ENCODE data around the gene HDGF.

HDGF gene

DNA sequence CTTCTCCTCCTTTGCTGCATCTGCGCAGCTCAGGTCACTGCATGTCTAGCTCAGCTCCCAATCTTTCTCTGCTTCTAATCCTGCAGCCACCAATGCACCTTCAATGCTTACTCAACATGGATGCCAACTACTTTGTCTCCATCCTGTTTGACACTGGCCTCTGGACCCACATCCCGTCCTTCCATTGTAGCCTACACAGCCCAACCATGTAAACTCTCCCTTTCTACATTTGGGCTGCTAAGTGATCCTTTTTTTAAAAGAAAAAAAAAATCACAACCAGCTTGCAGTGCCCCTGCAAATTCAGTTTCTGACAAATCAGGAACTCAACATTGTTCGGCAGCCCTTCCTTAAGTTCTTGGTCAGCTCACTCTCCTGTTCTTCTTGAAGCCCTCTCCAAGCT is 36.6 kb downstream of the HDGF start:
- DNase-seq = no peak

DNA sequence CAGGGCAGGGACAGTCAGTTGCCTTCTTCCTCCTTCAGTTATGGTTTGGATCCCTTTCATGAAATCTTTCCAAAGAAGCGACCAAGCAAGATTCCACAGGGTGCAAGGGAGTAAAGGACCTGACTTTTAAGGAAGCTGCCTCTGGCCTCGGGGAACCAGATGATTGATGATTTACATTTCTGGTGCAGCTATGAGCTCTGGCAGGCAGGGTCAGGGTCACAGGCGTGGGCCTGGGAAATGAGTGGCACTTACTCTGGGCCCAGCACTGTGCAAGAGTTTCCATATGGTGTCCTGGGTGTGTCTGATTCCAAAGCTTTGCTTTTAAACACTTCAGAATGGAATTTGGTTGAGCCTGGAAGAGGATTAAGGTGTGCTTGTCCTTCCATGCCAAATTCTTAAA is 38.8 kb downstream of the HDGF start:
- no peak for DNase-seq

DNA sequence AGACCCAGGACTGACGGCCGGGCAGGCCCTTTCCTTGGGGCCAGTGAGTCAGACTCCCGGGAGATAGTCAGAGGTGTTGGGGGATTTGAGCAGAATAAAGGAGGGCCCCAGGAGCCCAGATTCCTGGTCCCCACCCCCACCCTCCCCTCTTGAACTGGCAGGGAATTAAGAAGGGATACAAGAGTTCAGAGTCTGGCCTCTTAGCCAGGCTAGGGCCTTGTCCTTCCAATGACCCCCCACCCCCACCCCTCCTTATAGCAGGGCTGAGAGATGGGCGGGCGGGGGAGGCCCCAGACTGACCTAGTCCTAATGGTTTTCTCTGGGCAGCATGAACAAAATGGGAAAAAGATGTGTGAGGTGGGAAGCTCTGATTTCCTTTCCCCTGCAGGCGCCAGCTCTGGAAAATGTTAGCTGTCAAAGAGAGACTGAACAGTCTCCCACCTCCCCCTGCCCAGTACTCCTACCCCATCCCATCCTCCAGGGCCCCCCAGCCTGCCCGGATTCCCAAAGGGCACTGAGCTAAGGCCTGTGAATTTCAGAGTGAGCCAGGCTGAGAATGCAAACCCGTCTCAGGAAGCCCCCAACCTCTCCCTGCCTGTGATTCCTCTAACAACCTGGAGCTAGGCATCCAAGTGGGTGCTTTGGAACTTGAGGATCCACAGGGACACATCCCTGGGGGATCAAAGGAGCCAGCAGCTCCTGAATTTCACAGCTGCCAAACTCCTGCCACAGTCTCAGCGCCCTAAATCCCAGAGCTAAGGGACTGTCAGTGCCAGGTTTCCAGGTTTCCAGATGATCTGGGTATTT is 40.3 kb downstream of the HDGF start:
- DNase-seq = no peak

DNA sequence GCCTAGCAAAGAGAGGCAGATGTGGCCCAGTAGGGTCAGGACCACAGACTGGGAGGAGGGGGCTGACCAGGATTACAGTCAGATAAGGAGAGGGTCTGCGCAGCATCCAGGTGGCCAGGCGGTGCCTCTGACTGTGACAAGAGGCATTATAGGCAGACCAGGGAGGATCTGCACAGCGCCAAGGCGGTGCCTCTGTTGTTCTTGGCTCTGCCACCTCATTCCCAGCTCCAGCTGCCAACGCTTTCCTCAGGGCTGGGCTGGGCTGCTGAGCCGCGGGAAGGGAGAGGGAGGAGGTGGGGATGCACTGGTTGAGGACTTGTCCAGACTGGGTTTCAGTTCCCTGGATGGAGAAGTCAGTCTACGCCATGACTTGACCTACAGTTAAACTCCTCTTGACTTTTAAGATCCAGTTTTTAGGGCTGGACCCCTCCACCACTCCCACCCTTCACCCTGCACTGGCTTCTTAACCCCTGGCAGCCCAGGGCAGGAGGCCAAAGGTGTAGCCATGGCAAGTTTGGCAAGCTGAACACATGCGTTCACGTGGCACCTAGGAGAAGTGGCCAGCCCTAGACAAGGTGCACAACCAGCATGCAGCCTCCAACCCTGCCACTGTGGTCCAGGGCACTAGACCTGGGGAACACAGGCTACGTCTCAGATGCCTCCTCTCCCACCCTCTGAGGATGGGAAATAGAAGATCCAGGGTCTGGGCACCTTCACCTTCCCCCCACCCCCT is 41.6 kb downstream of the HDGF start:
- no peak for DNase-seq

DNA sequence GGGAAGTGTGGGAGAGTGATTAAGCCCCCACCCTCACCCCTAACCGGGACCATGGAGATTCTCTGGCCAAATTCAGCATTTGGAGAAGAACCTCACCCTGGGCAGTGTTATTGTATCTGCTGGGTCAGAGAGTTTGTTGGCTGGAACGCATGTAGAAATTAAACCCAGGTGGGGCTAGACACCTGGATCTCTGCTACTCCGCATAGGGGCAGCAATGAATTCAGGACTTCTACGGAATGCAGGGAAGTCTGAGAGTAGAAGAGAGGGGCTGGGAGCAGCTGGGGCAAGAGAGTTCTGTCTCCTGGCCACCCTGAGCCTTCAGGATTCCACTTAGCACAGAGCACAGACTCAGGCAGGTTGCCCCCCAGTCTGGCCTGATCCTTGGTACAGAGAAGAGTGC is 42.4 kb downstream of the HDGF start:
- no peak for DNase-seq

DNA sequence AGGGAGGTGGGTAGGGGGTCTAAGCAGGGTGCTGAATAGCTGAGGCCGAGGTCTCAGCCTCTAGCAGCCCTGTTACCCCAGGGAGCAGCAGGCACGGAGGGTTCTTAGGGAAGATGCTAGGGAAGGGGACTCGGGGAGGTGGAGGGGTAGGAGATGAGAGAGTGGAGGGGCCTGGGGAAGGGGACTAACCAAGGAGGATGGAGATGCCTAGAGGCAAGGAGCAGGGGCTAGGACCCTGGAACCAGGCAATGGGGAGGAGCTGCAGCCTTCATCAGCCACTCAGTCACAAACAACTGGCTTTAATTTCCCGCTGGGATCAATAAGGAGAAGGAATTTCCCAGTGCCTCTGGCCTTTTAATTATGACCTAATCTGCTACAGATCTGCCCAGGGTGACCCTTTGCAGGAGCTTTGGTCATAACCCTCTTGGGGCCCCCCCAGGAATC is 43.2 kb downstream of the HDGF start:
- no peak for DNase-seq

DNA sequence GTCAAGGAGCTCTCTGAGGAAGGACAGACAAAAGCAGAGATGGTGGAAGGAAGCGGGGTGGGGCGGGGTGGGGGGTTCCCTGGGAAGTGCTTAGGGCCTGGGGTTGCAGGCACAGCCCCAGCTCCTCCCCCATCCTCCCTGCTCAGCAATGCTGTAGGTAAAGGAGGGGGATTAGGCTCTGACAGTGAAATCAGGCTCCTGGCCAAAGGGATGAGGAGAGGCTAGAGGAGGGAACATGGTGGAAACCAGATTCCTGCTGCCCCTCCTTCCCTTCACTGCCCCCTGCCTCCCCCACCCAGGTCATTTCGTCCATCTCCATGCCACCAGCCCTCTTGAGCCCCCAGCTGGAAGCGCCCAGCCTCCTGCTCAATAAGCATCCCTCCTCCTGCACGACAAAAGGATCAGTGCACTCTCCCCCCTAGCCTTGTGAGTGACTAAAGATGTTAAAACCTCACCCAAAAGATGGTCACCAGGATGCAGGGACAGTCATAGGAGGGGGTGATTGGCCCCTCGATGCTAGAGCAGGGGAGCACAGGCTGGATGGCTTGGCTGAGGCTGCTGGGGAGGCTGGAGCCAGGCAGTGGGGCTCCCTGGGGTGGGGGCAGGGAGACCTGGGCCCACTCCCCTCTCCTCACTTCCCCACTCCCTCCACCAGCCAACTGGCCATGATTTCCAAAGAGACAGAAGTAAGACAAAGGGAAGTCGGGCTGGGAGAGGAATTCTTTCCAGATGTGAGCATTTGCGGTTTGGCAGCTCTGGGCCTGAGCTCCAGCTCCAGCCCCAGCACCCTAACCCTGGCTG is 43.9 kb downstream of the HDGF start:
- no peak for DNase-seq

DNA sequence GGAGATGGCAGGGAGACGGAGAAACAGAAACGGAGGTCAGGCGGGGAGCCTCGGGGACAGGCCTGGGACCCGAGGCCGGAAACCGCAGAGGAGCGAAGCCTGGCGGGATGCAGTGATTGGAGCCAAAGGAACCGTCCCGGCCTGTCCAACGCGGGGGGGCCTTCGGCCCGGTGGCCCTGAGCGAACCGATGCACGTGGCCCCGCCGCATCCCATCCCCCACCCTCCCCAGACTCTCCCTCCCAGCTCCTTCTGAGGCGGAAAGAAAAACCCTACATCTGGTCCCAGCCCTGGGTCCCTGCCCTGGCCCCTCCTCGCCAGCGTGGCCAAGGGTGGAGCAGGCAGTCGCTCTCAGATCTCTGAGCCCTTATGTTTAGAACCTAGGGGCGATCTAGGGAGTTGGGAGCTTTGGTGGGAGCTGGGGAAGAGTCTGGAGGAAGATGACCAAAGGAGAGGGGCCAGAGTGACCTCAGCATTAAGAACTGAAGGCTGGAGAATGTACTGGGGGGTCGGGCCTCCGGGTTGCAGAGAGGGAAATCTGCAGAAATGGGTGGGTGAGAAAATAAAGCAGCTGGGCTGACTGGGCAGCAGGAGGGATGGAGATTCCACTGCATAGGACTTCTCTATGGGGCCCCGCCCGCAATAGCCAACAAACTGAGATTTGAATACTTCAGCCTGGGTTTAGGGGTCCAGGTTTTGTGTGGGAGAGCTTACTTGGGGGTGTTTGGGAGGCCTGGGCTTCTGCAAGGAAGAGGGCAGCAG is 44.6 kb downstream of the HDGF start:
- DNase-seq = no peak

DNA sequence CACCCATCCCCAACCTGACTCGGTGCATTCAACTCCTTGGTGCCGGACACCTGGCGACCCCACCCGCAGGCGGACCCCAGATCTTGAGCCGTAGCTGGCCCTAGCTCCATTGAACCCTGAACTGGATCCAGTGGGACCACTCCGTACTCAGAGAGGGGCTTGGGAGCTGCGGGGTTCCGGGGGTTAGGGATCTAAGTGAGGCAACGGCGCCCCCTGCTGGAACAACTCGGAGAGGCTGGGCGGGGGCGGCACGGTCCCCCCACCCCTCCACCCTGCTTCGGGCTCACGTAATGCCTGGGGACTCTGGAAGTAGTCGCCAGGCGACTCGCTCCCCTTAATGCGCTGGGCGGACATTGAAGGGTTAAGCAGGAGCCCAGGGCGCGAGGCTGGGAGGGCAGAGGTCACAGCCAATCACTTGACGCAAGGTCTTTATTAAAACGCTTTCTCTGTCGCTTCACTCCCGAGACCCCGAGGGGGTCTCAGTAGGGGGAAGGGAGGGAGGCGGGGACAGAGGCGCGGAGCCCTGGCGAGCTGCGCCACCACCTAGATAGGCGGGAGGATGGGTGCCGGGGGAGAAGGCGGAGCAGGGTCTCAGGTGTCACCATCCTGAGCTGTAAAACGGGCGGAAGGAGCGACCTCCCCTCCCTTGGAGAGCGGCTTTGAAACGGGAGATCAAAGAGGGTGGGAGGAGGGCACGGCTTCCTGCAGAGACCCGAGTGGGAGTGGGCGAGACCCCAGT is 45.4 kb downstream of the HDGF start:
- peak; percentile 91 for DNase-seq

DNA sequence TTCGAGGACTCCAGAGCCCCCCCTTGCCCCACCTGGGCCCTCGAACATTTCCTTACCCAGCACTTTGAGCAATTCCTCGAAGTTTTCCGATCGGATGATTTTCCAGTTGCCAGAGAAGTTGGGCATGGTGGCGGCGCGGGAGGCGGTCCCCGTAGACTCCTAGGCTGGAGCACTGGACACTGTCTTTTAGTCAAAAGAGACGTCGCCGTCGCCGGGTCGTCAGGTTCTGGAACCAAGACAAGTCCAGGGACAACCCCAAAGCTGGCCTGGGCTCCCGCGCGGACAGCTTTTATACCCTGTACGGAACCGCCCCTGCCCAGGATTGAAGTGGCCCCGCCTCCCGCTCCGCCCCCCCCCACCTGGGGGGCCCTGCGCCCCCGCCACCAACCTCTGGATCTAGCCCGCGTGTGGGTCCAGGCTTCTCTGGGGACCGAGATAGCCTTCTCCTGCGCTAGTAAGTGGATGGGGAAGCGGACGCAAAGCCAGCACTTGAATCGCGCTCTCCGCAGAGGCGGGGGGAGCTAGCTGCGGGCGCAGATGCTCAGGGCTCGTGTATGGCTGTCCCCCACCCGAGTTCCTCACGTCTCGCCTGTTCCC is 46.1 kb downstream of the HDGF start, which contains the start of gene CRABP2:
CRABP2 (minus strand) TSS at position 263 of the 597 bp plus-strand sequence; CDS start at position 126, 137 bp downstream.
- peak; percentile 81 for DNase-seq

DNA sequence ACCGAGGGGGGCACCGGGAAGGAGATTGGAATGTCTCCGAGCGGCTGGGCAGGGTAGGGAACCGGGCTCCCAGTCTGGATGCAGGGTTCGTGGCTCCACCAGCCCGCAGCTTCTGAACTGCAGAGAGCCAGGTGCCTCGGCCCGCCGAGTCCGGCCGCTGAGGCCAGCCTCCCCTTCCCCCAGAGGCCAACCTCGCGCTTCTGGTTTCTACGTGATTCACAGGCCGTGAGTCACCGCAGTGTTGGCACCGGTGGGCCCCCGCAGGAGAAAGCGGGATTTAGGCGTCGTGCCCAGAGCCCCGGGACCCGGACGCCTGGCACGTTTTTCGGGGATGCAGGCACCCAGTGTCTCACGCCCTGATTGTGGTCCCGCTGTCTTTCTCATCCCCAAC is 46.5 kb downstream of the HDGF start:
- DNase-seq = no peak

DNA sequence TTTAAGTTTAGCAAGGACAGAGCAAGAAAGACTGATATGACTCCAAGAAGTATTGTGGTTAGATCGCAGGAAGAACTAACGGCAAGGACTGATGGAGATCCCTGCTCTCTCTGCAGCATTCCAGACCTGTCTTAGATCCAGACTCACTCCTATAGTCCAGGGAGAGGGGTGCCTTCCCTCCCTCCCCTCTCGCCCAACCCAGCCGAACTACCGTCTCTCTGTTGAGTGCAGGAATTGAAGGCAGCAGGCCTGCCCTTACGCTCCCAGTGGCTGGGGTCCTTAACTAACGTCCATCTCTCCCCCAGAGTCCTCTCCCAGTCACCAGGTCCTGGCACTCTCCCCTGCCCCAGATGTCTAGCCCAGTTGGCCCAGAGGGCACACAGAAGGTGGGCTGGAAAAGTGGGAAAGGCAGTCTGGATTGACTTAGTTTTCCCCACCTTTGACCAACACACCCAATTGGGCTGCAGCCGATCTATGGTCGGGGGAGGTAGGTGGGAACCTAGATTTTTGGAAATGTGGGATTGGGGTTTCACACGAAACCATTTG is 47.2 kb downstream of the HDGF start:
- no peak for DNase-seq

DNA sequence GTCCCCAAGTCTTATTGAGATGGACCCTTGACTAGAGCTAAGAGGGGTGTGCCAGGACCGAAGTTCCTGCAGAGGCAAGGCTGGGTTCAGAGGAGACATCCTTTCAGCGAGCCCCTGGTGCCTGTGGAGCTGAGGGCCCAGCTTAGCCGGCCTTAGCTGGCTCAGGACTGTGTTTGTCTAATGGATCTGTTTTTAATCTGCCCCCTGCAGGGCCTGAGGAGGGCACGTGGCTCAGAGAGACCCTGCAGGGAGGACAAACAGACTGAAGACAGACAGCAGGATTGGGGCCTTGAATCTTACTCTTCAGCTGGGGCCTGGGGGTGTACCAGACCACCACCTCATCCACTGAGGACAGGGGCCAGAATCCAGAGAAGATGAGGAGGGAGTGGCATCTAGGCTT is 47.7 kb downstream of the HDGF start:
- no peak for DNase-seq

DNA sequence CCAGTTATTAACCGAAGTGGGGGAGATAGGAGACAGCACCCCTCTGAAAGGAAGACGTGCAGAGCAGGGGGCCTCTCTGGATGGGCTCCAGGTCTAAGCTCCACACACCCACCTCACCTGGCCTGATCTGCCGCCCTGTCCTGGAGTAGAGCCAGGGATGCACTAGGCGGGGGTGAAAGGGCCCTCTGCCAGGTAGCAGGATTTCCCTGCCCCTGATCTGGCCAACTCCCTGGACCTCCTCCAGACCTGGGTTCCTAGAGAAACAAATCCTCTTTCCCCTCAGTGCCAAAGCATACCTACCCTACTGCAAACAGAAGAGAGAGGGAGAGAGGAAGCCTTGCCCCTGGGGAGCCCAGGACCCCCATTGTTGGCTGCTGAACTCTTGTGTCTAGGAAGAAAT is 48.1 kb downstream of the HDGF start:
- no peak for DNase-seq

DNA sequence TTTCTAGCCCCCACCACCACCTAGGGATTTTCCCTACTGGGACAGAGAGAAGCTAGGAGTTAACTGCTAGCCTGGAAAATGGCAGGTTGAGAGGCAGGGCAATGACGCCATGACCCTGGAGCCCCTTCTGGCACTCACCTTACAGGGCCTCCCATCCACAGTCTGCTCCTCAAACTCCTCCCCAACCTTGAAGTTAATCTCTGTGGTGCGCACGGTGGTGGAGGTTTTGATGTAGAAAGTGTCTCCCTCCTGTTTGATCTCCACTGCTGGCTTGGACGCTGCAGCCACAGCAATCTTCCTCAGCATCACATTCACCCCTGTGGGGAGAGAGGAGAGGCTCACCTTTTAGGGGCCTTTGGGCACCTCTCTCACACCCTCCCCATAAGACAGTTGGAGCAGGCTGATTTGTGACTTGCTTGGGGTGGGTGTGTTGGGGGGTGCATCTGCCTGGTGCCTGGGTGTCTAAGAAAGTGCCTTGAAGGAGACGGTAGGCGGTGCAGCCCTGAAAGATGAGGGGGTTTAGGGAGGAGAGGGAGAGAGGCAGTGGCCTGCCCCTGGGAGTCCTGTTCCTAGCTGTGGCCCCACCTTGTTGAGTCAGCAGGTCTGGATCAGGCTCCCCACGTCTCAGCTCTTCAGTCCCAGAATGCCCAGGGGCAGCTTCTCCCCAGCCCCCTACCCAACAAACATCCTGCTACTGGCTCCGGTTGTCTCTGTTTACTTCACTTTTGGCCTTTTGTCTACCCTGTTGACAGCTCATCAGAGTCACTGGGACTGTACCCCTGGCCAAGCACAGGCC is 50.5 kb downstream of the HDGF start:
- DNase-seq = no peak

DNA sequence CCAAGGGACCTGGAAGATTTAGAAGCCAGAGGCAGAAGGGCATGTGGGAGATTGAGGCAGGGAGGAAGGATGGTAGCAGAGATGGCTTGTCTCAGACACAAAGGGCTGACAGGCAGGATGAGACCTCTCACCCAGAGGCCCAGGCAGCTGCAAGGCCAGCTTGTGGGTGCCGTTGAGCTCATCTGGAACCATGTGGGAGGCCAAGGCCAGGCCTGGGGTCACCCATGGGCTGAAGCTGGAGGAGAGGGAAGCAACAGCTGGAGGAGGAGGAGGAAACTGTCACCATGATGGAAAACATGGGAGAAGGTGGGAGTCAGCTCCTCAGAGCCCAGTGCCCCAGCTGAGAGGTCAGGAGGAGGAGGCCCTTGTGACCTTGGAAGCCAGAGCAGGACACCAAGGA is 52.5 kb downstream of the HDGF start:
- DNase-seq = no peak

DNA sequence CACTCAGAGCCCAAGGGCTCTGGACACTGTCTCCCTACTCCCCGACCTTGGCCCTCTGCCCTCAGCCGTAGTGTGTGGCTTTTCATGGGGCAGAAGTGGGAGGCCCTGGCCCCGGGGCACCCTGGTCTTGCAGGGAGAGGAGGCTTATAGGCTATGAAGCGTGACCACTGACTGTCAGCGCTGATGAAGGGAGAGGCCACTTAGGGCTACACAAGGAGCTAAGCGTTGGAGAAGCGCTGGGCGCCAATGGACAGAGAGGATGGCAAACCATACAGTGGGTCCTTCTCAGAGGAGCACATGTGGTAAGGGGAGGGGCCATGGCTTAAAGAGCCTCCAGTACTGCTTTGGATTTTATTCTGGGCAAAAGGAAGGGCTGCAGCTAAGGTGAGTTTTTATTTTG is 54.0 kb downstream of the HDGF start:
- DNase-seq = peak; percentile 87

DNA sequence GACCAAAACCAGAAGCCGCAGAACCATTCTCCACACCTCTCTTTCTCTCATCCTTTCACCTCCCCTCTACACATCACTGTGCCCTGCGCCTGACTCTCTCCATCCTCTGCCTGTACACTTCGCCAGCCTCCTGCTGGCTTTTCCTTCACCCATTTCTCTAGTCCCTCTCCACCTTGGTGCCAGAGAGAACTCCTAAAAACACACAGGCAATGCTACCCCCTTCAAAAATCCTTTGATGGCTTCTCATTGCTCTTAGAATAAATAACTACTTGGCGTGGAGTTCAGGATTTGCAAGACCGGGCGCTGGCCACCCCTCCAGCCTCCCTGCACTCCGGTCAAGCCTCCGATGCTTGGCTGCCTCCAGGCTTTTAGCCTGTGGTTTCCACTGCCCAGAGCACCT is 54.7 kb downstream of the HDGF start:
- DNase-seq = no peak

DNA sequence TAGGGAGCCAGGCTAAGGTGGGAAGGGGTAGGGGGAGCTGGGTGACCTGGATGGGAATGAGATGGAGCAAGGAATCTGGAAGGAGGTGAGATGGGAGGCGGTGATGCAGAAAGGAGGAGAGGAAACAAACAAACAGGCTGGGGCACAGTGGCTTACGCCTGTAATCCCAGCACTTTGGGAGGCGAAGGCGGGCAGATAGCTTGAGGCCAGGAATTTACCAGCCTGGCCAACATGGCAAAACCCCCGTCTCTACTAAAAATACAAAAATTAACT is 56.8 kb downstream of the HDGF start:
- DNase-seq = no peak

DNA sequence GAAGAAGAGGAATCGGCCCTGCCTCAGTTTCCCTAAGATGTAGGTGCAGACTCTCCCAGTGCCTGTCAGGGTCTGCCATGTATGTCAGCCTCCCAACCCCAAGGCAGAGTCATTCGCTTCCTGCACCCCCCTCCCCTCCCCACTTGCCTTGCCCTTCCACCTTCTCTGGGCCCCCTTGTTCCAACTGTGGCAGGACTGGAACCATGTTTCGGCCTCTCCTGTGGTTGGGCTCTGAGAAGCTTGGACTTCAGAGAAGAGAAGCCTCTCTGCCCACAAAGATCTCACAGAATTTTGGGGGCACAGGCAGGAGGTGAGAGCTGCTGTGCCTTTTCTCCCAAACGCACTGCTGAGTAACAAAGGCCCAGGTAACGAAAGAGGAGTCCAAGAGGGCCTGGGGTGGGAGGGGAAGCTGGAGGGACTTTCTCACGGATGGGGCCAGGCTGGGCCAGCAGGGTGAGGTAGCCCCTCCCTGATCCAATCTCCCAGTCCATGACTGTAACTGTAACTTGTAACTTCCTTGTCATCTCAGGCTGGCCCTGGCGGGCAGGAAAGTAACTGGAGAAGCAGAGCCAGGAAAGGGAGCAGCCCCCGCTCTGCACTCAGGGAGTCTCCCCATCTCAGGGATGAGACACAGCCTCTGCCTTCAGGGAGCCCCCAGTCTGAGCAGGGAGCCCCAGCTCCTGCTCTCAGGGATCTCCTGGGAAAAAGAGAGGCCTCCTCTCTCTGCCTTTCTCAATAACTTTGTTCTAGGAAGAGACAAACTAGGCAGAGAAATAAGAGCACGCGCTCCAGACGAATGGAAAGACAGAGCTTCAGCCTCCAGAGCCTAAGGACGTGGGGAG is 57.4 kb downstream of the HDGF start:
- DNase-seq = peak; percentile 64

Measured in NCI-H510A treated with DMSO at 0.1 percent for 48 hours (cell line).